Esophagus (tissue), 2 donors: ENCODE data around the gene SLC16A12. TPM values are rescaled to one million over a fixed set of nuclear protein-coding genes. Genes with fewer than 3 reads are reported as not detected.
"Not testable (repeated sequence)": the region's sequence is repeated elsewhere in the genome, so short reads cannot be mapped to it uniquely, and the experiment has no call there.

Experiments used
- H3K27ac ChIP-seq, 2 donors: one replicate each; pipeline ENCODE4 v1.5.1; 2013; ENCODE audit warnings: low read depth in 2 of 2, mild to moderate bottlenecking in 2 of 2, inconsistent platforms in 1 of 2, low read length in 1 of 2, moderate library complexity in 1 of 2
- H3K27me3 ChIP-seq, 2 donors: one replicate each; pipeline ENCODE4 v1.6.1; 2013; ENCODE audit warnings: low read length in 2 of 2, control low read depth in 1 of 2, mild to moderate bottlenecking in 1 of 2; ENCODE audit not compliant: insufficient read depth in 2 of 2, control insufficient read depth in 1 of 2
- H3K36me3 ChIP-seq, 2 donors: one replicate each; pipeline ENCODE4 v1.6.1; 2013; ENCODE audit warnings: low read length in 1 of 2; ENCODE audit not compliant: control insufficient read depth in 2 of 2, insufficient read depth in 2 of 2
- H3K4me1 ChIP-seq, 2 donors: one replicate each; pipeline ENCODE4 v1.6.1; 2013; ENCODE audit warnings: low read length in 1 of 2; ENCODE audit not compliant: control insufficient read depth in 2 of 2, insufficient read depth in 2 of 2
- H3K4me3 ChIP-seq, 2 donors: one replicate each; pipeline ENCODE4 v1.5.1; 2013; ENCODE audit warnings: low read length in 2 of 2, mild to moderate bottlenecking in 2 of 2, low read depth in 1 of 2, moderate library complexity in 1 of 2
- H3K9me3 ChIP-seq, 2 donors: one replicate each; pipeline ENCODE4 v1.6.1; 2013; ENCODE audit warnings: mild to moderate bottlenecking in 2 of 2, low read depth in 1 of 2, low read length in 1 of 2, moderate library complexity in 1 of 2; ENCODE audit not compliant: control insufficient read depth in 2 of 2, insufficient read depth in 1 of 2
- WGBS, 2 donors: extraction: QIAGEN DNeasy Blood & Tissue Kit; methylation state at CpG; one replicate each; pipeline ENCODE4 v1.1.7; 2013; 5-methylcytosine and 5-hydroxymethylcytosine counted together
- polyA plus RNA-seq, 2 donors: library from polyadenylated mRNA; stranded (reverse); fragments of 200-250 nt; gene quantifications; one replicate each; pipeline ENCODE4 v1.2.3, GENCODE V29; 2013
- donor health status: healthy with polysubstance abuse.
- donor health status: Bipolar disorder and iron deficiency.

SLC16A12 gene
- polyA plus RNA-seq, 2 donors = 0.02 to 0.05 TPM

DNA sequence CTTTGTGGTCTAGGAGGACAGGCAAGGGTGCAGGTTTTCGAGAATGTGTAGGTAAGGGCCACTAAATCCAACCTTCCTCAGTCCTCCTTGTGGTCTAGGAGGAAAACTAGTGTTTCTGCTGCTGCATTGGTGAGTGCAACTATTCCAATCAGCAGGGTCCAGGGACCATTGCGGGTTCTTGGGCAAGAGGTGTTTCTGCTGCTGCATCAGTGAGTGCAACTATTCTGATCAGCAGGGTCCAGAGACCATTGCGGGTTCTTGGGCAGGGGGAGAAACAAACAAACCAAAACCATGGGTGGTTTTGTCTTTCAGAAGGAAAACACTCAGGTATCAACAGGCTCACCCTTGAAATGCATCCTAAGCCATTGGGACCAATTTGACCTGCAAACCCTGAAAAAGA lies 127.6 kb downstream of the SLC16A12 start:
- H3K9me3 ChIP-seq, H3K27me3 ChIP-seq, H3K36me3 ChIP-seq, H3K4me1 ChIP-seq, H3K27ac ChIP-seq, H3K4me3 ChIP-seq: not testable (repeated sequence)
- WGBS, 2 donors = 98 to 99% methylated on average over 3 of the region's 3 CpGs

- not testable (repeated sequence) for H3K9me3 ChIP-seq, H3K4me1 ChIP-seq, H3K27me3 ChIP-seq, H3K36me3 ChIP-seq, H3K27ac ChIP-seq, H3K4me3 ChIP-seq
- WGBS, 2 donors = 93 to 95% methylated on average over 9 of the region's 9 CpGs
Observed at GRCh38 chr10:89406178-89406577, 129.2 kb downstream of the SLC16A12 start.

GRCh38 chr10:89404104-89405047 lies 131.0 kb downstream of the SLC16A12 start:
- Histone ChIP-seq H3K9me3 (no peaks in the 10 kb centered on the region), H3K27me3 (no peaks in the 10 kb centered on the region), H3K36me3 (no peaks in the 10 kb centered on the region), H3K27ac (no peak overlapping the region), H3K4me1 (no peaks in the 10 kb centered on the region), H3K4me3 (no peak overlapping the region)
- WGBS, 2 donors = 87 to 89% methylated on average over 11 of the region's 11 CpGs

DNA sequence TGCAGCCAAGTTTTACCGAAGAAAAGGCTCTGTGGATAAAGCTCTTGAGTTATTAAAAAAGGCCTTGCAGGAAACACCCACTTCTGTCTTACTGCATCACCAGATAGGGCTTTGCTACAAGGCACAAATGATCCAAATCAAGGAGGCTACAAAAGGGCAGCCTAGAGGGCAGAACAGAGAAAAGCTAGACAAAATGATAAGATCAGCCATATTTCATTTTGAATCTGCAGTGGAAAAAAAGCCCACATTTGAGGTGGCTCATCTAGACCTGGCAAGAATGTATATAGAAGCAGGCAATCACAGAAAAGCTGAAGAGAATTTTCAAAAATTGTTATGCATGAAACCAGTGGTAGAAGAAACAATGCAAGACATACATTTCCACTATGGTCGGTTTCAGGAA lies 132.4 kb downstream of the SLC16A12 start:
- 86 to 94% methylated on average over 2 of the region's 2 CpGs for WGBS, 2 donors
- no peaks in the 10 kb centered on the region for H3K9me3 ChIP-seq
- H3K4me3 ChIP-seq = no peak overlapping the region
- H3K4me1 ChIP-seq = no peaks in the 10 kb centered on the region
- no peak overlapping the region for H3K27ac ChIP-seq
- H3K27me3 ChIP-seq = no peaks in the 10 kb centered on the region
- H3K36me3 ChIP-seq = no peaks in the 10 kb centered on the region

GRCh38 chr10:89399956-89400355 lies 135.4 kb downstream of the SLC16A12 start:
- Histone ChIP-seq H3K4me3 (no peak overlapping the region), H3K9me3 (no peaks in the 10 kb centered on the region), H3K4me1 (no peaks in the 10 kb centered on the region), H3K36me3 (no peaks in the 10 kb centered on the region), H3K27ac (no peak overlapping the region), H3K27me3 (no peaks in the 10 kb centered on the region)
- 80 to 85% methylated on average over 1 of the region's 1 CpG for WGBS, 2 donors

DNA sequence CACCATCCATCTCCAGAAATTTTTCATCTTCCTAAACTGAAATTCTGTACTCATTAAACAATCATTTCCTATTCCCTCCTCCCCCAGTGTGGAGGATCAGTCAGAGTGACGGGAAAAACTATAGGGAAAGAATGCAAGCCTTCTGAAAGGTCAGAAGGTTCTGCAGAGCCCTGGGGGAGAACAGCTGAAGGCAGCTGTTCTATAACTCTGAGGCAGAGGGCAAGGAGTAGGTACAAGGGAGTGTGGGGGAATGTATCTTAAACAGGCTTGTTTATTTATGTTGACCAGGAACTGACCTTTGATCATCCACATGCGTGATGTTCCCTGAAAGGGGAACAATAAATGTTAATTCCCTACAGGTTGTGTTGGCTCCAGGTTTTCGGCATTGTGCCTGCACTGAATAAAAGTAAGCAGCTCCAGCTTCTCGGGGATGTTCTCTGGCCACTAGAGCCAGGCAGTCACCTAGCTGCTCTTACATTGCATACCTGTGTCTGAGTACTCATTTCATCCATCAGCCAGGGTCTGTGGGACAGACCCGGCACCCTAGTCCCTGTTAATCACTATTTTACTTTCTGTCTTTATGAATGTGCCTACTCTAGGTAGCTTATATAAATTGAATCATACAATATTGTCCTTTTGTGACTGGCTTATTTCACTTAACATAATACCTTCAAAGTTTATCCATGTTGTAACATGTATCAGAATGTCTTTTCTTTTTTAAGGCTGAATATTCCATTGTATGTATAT lies 137.2 kb downstream of the SLC16A12 start:
- 75 to 76% methylated on average over 5 of the region's 5 CpGs for WGBS, 2 donors
- no peaks in the 10 kb centered on the region for H3K4me1 ChIP-seq
- H3K9me3 ChIP-seq = no peaks in the 10 kb centered on the region
- no peak overlapping the region for H3K27ac ChIP-seq
- H3K27me3 ChIP-seq = no peaks in the 10 kb centered on the region
- no peak overlapping the region for H3K4me3 ChIP-seq
- H3K36me3 ChIP-seq = no peaks in the 10 kb centered on the region

GRCh38 chr10:89395141-89395540 lies 140.3 kb downstream of the SLC16A12 start:
- Histone ChIP-seq H3K4me3 (no peak overlapping the region), H3K36me3 (no peaks in the 10 kb centered on the region), H3K27ac (no peak overlapping the region), H3K4me1 (no peaks in the 10 kb centered on the region), H3K27me3 (no peaks in the 10 kb centered on the region), H3K9me3 (no peaks in the 10 kb centered on the region)
- WGBS, 2 donors = 93 to 96% methylated on average over 2 of the region's 2 CpGs

DNA sequence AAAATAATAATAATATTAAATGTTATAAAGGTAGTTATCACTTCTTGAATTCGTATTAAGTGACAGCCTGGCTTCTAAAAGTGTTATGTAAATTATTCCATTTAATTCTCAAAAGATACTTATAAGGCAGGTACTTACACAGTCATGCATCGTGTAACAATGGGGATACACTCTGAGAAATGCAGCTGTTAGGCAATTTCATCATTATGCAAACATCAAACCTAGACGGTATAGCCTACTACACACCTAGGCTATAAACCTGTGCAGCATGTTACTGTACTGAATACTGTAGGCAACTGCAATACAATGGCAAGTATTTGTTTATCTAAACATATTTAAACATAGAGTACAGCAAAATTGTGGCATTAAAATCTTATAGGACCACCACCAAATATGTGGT lies 141.5 kb downstream of the SLC16A12 start:
- Histone ChIP-seq H3K9me3 (no peaks in the 10 kb centered on the region), H3K4me3 (no peak overlapping the region), H3K27ac (no peak overlapping the region), H3K4me1 (no peaks in the 10 kb centered on the region), H3K36me3 (no peaks in the 10 kb centered on the region), H3K27me3 (no peaks in the 10 kb centered on the region)
- WGBS, 2 donors = 26 to 32% methylated on average over 3 of the region's 3 CpGs

- Histone ChIP-seq H3K27me3 (no peaks in the 10 kb centered on the region), H3K4me1 (no peaks in the 10 kb centered on the region), H3K36me3 (no peaks in the 10 kb centered on the region), H3K4me3 (peak overlapping the region in 1 of 2 donors; percentile 79), H3K27ac (peak overlapping the region; percentile 47 to 58), H3K9me3 (no peaks in the 10 kb centered on the region)
- WGBS, 2 donors = 10 to 25% methylated on average over 2 of the region's 2 CpGs
Observed at GRCh38 chr10:89392974-89393373, 142.4 kb downstream of the SLC16A12 start.
